ENCODE results near the gene C19orf53.

GRCh38 chr19:13799669-13800068 is 25.4 kb downstream of the C19orf53 start:
- TF ChIP-seq CTCF (IDR thresholded peaks at IDR 0.05; ENCODE audit: borderline replicate concordance, extremely low read depth, low read length, poor library complexity, severe bottlenecking) (no peak), EZH2 (IDR thresholded peaks at IDR 0.05; ENCODE audit: borderline replicate concordance, low read depth, low read length, severe bottlenecking) (no peak)

Measured in DND-41 (cell line).